ENCODE data around the gene ABCG1. TPM values are rescaled to one million over a fixed set of nuclear protein-coding genes. Genes with fewer than 3 reads are reported as not detected.

The ABCG1 gene
- total RNA-seq, 2 donors from 2014 or later, result 15.4 to 24.4 TPM

GRCh38 chr21:42222386-42222785 lies 3.4 kb downstream of the ABCG1 start:
- peaks cover 18 to 22% of the 10 kb centered on the region in 2 donors for H3K36me3 Mint-ChIP-seq
- no peak overlapping the region for H3K27ac Mint-ChIP-seq

GRCh38 chr21:42222821-42223390 lies 4.0 kb downstream of the ABCG1 start:
- ATAC-seq (no peak), DNase-seq (ENCODE audit: low spot score in 2 of 2) (no peak)
- Mint-ChIP-seq H3K36me3 (peaks cover 18 to 26% of the 10 kb centered on the region in 2 donors), H3K27ac (no peak overlapping the region), H3K9me3 (no peaks in the 10 kb centered on the region)

More at GRCh38 chr21:42222386-42222785, 3.4 kb downstream of the ABCG1 start:
- H3K9me3 Mint-ChIP-seq, result peaks cover 0 to under 1% of the 10 kb centered on the region in 2 donors
- ATAC-seq (no peak), DNase-seq (ENCODE audit: low spot score in 2 of 2) (no peak)

GRCh38 chr21:42223826-42224575 lies 5.1 kb downstream of the ABCG1 start:
- no peak for ATAC-seq
- Mint-ChIP-seq H3K36me3 (peaks cover 18 to 26% of the 10 kb centered on the region in 2 donors), H3K27ac (no peak overlapping the region)

GRCh38 chr21:42225042-42225441 lies 6.1 kb downstream of the ABCG1 start:
- Mint-ChIP-seq H3K27ac (no peak overlapping the region), H3K36me3 (peaks cover 16 to 29% of the 10 kb centered on the region in 2 donors), H3K9me3 (no peaks in the 10 kb centered on the region)
- DNase-seq (ENCODE audit: low spot score in 2 of 2) (no peak), ATAC-seq (no peak)

More at GRCh38 chr21:42223826-42224575, 5.1 kb downstream of the ABCG1 start:
- H3K9me3 Mint-ChIP-seq, result no peaks in the 10 kb centered on the region
- no peak for DNase-seq (ENCODE audit: low spot score in 2 of 2)

GRCh38 chr21:42225571-42226155 lies 6.7 kb downstream of the ABCG1 start:
- DNase-seq (ENCODE audit: low spot score in 2 of 2) (no peak), ATAC-seq (no peak)
- Mint-ChIP-seq H3K9me3 (no peaks in the 10 kb centered on the region), H3K36me3 (peaks cover 12 to 34% of the 10 kb centered on the region in 2 donors), H3K27ac (no peak overlapping the region)

DNA sequence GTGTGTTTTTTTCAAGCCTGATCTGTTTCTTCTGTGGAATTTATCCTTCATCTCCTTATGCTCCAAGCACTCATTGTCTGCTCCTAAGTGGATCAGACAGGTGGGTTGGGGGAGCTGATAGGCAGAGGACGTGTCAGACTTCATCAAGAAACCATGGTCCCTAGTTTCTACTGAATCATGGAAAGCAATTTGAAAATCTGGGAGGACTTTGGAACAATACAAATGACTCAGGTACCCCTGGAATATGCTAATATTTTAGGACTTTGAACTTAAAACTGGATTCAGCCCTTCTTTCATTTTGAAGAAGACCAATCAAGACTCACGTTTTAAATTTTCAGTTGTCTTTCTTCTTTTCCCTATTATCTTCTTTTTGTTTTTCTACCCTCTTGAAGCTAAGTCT lies 7.7 kb downstream of the ABCG1 start:
- ATAC-seq (no peak), DNase-seq (ENCODE audit: low spot score in 2 of 2) (no peak)
- no peak overlapping the region for H3K27ac Mint-ChIP-seq
- peaks cover 12 to 34% of the 10 kb centered on the region in 2 donors for H3K36me3 Mint-ChIP-seq
- no peaks in the 10 kb centered on the region for H3K9me3 Mint-ChIP-seq

- Mint-ChIP-seq H3K9me3 (no peaks in the 10 kb centered on the region), H3K36me3 (peaks cover 17 to 42% of the 10 kb centered on the region in 2 donors), H3K27ac (peak overlapping the region; percentile 26 to 53)
- ATAC-seq (peak; percentile 96 to 98), DNase-seq (ENCODE audit: low spot score in 2 of 2) (peak; percentile 85 to 92)
These were observed 9.2 kb downstream of the ABCG1 start for GRCh38 chr21:42227909-42228708.

GRCh38 chr21:42228709-42229220 lies 9.8 kb downstream of the ABCG1 start:
- Mint-ChIP-seq H3K36me3 (peaks cover 17 to 42% of the 10 kb centered on the region in 2 donors), H3K9me3 (no peaks in the 10 kb centered on the region), H3K27ac (peak overlapping the region; percentile 53 to 61)
- ATAC-seq, result no peak
- DNase-seq (ENCODE audit: low spot score in 2 of 2), result no peak

DNA sequence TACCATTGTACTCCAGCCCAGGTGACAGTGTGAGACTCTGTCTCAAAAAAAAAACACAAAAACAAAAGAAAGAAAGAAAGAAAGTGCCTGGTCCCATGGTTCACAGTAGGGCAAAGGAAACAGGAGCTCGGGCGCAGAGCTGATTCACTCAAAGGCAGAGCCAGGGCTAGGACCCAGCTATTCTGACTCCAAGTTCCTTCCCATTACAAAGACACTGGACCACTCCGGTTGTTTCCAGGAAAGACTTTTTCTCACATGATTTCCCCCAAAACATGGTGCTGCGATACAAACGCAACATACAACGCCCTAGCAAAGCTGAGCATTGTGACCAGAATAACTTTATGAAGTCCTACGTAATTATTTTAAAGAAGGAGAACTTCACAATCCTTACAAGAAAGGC lies 10.7 kb downstream of the ABCG1 start:
- H3K27ac Mint-ChIP-seq, result no peak overlapping the region

DNA sequence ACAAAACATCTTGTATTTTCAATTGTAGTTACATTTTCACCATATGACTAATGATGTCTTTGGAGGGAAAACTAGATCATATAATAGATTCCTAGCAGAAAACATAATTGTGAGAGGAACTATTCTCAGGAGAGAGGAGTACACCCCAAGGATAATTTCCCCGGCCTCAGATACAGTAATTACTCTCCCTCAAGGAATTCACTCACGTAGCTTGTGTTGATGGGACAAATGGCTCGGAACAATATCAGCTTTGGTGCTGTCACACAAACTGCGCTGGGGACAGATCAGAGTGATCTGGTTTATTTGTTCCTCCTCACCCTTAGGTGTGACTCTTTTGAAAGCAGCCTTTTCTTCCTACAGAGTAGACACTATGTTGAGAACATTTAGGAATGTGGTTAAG lies 11.2 kb downstream of the ABCG1 start:
- H3K9me3 Mint-ChIP-seq, result no peaks in the 10 kb centered on the region
- peak in 1 of 2 donors; percentile 20 for DNase-seq (ENCODE audit: low spot score in 2 of 2)
- H3K27ac Mint-ChIP-seq, result no peak overlapping the region
- no peak for ATAC-seq
- peaks cover 17 to 42% of the 10 kb centered on the region in 2 donors for H3K36me3 Mint-ChIP-seq

More for the DNA sequence above, 10.7 kb downstream of the ABCG1 start:
- H3K36me3 Mint-ChIP-seq, result peaks cover 17 to 42% of the 10 kb centered on the region in 2 donors
- DNase-seq (ENCODE audit: low spot score in 2 of 2), result no peak
- no peak for ATAC-seq
- H3K9me3 Mint-ChIP-seq, result no peaks in the 10 kb centered on the region

DNA sequence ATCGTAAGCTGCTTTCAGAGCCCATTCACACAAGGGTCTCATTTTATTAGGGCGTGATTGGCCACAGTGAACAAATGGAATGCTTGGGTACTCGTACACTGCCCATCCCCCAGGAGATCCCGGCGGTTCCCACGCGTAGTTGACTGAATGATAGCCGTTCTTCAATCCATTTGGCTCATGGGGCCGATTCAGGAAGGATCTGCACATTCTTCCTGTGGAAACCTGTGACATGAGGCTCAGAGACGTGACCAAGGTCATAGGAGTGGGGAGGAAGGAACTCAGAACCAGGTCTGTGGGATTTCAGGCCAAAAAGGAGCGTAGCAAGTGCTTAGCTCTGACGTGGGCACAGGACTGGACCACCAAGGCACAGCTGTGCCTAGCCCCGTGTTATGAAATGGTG lies 11.7 kb downstream of the ABCG1 start:
- Mint-ChIP-seq H3K36me3 (peaks cover 13 to 38% of the 10 kb centered on the region in 2 donors), H3K9me3 (no peaks in the 10 kb centered on the region), H3K27ac (no peak overlapping the region)
- DNase-seq (ENCODE audit: low spot score in 2 of 2), result peak in 1 of 2 donors; percentile 13
- ATAC-seq, result no peak

- no peak for ATAC-seq
- no peak overlapping the region for H3K27ac Mint-ChIP-seq
These were observed 12.8 kb downstream of the ABCG1 start for GRCh38 chr21:42231756-42232155.

GRCh38 chr21:42232176-42232825 lies 13.4 kb downstream of the ABCG1 start:
- H3K27ac Mint-ChIP-seq, result peak overlapping the region; percentile 86 to 93
- ATAC-seq (no peak), DNase-seq (ENCODE audit: low spot score in 2 of 2) (no peak)
- no peaks in the 10 kb centered on the region for H3K9me3 Mint-ChIP-seq
- H3K36me3 Mint-ChIP-seq, result peaks cover 5 to 22% of the 10 kb centered on the region in 2 donors

More at GRCh38 chr21:42231756-42232155, 12.8 kb downstream of the ABCG1 start:
- Mint-ChIP-seq H3K9me3 (no peaks in the 10 kb centered on the region), H3K36me3 (peaks cover 5 to 27% of the 10 kb centered on the region in 2 donors)
- no peak for DNase-seq (ENCODE audit: low spot score in 2 of 2)

DNA sequence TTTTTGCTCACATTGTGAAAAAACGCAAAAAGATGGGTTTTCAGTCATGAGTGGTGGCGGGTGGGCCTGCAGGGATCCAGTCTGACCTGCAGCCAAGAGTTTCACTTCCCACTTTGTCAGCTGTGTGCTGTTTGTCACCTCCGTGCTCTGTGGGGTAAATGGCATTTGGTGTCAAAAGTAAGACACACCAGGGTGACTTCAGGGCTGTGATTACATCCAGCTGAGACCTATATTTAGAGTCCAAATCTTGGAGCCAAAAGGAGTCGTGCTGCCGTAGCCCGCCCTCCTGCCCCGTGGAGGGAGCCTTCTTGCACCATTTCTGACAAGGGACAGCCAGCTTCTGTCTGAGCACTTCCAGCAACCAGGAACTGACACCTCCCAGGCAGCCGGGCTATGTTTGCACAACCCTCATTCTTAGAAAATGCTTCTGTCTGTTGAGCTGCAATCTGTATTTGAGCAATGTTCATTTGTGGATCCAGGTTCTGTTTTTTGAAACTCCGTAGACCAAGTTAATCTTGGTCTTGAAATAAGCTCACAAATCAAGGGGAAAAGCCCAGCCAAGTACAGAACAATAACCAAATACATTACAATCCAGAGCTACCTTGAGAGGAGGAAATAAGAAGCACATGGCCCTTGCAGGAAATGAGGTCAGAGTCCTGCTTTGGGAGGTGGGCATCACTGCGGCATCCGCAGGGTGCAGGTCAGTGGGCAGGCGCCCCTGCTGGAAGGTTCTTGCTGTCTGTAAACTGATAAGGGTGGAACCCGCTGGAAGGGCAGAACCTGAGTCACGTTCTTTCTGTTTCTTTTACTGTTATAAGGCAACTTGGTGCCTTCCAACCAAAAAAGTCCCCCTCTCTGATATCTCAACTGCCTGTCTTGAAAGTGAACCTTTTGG lies 14.4 kb downstream of the ABCG1 start:
- Mint-ChIP-seq H3K27ac (peak overlapping the region; percentile 86 to 93), H3K36me3 (peaks cover 5 to 16% of the 10 kb centered on the region in 2 donors), H3K9me3 (no peaks in the 10 kb centered on the region)
- ATAC-seq (peak; percentile 62 to 67), DNase-seq (ENCODE audit: low spot score in 2 of 2) (peak; percentile 68 to 84)

- peaks cover 5 to 16% of the 10 kb centered on the region in 2 donors for H3K36me3 Mint-ChIP-seq
- H3K9me3 Mint-ChIP-seq, result no peaks in the 10 kb centered on the region
- peak overlapping the region; percentile 86 to 93 for H3K27ac Mint-ChIP-seq
- no peak for DNase-seq (ENCODE audit: low spot score in 2 of 2)
- ATAC-seq, result no peak
These were observed 15.1 kb downstream of the ABCG1 start for GRCh38 chr21:42234041-42234440.
